ENCODE data around the gene ACP2. TPM values are rescaled to one million over a fixed set of nuclear protein-coding genes. Genes with fewer than 3 reads are reported as not detected.

The ACP2 gene
- total and polyA plus RNA-seq, 4 donors: 38.2 to 65.5 (median 48.8) TPM

GRCh38 chr11:47269829-47270305 is 21.3 kb upstream of the ACP2 start, which contains the start of gene MADD:
Gene MADD, plus strand, starts transcription at chr11:47270133.
- H3K4me3 ChIP-seq (ENCODE audit: low read depth, low read length): peak within 1 kb of the TSS; percentile 69
- no peaks in the 10 kb centered on the region for H3K9me3 ChIP-seq (ENCODE audit: control insufficient read depth, insufficient read depth, low read length)
- DNase-seq (ENCODE audit: low read depth in 4 of 6, low spot score in 6 of 6): peak in 5 of 6 donors; percentile 72 to 96 (median 83)
- peaks cover 27% of the 10 kb centered on the region for H3K4me1 ChIP-seq (ENCODE audit: control insufficient read depth, insufficient read depth, low read length)
- peaks cover 5% of the 10 kb centered on the region for H3K36me3 ChIP-seq (ENCODE audit: control insufficient read depth, insufficient read depth, low read length)
- under 1% methylated on average over 57 of the region's 57 CpGs for WGBS (ENCODE audit: insufficient coverage)
- H3K27me3 ChIP-seq (ENCODE audit: control insufficient read depth, insufficient read depth, low read length): no peaks in the 10 kb centered on the region
- peak within 1 kb of the TSS; percentile 92 for H3K27ac ChIP-seq (ENCODE audit: low read depth, low read length)

GRCh38 chr11:47269002-47269828 is 20.6 kb upstream of the ACP2 start:
- peak overlapping the region; percentile 69 for H3K4me3 ChIP-seq (ENCODE audit: low read depth, low read length)
- no peaks in the 10 kb centered on the region for H3K9me3 ChIP-seq (ENCODE audit: control insufficient read depth, insufficient read depth, low read length)
- no peaks in the 10 kb centered on the region for H3K27me3 ChIP-seq (ENCODE audit: control insufficient read depth, insufficient read depth, low read length)
- peak; percentile 71 to 97 (median 84) for DNase-seq (ENCODE audit: low read depth in 4 of 6, low spot score in 6 of 6)
- H3K36me3 ChIP-seq (ENCODE audit: control insufficient read depth, insufficient read depth, low read length): no peaks in the 10 kb centered on the region
- WGBS (ENCODE audit: insufficient coverage): under 1% methylated on average over 46 of the region's 52 CpGs
- peaks cover 27% of the 10 kb centered on the region for H3K4me1 ChIP-seq (ENCODE audit: control insufficient read depth, insufficient read depth, low read length)
- peak overlapping the region; percentile 92 for H3K27ac ChIP-seq (ENCODE audit: low read depth, low read length)

- Histone ChIP-seq H3K27ac (ENCODE audit: low read depth, low read length) (peak overlapping the region; percentile 92), H3K27me3 (ENCODE audit: control insufficient read depth, insufficient read depth, low read length) (no peaks in the 10 kb centered on the region), H3K36me3 (ENCODE audit: control insufficient read depth, insufficient read depth, low read length) (no peaks in the 10 kb centered on the region), H3K9me3 (ENCODE audit: control insufficient read depth, insufficient read depth, low read length) (no peaks in the 10 kb centered on the region), H3K4me1 (ENCODE audit: control insufficient read depth, insufficient read depth, low read length) (peaks cover 27% of the 10 kb centered on the region), H3K4me3 (ENCODE audit: low read depth, low read length) (peak overlapping the region; percentile 69)
- WGBS (ENCODE audit: insufficient coverage): 34% methylated on average over 13 of the region's 13 CpGs
- DNase-seq (ENCODE audit: low read depth in 4 of 6, low spot score in 6 of 6): no peak
Measured at GRCh38 chr11:47268448-47269001, 19.9 kb upstream of the ACP2 start.

- peak overlapping the region; percentile 92 for H3K27ac ChIP-seq (ENCODE audit: low read depth, low read length)
- H3K9me3 ChIP-seq (ENCODE audit: control insufficient read depth, insufficient read depth, low read length): no peaks in the 10 kb centered on the region
- no peak overlapping the region for H3K4me3 ChIP-seq (ENCODE audit: low read depth, low read length)
- peaks cover 27% of the 10 kb centered on the region for H3K4me1 ChIP-seq (ENCODE audit: control insufficient read depth, insufficient read depth, low read length)
- H3K36me3 ChIP-seq (ENCODE audit: control insufficient read depth, insufficient read depth, low read length): peaks cover 2% of the 10 kb centered on the region
- no peaks in the 10 kb centered on the region for H3K27me3 ChIP-seq (ENCODE audit: control insufficient read depth, insufficient read depth, low read length)
- 66% methylated on average over 3 of the region's 6 CpGs for WGBS (ENCODE audit: insufficient coverage)
- no peak for DNase-seq (ENCODE audit: low read depth in 4 of 6, low spot score in 6 of 6)
Measured at GRCh38 chr11:47267876-47268275, 19.3 kb upstream of the ACP2 start.

GRCh38 chr11:47264521-47264920 is 15.9 kb upstream of the ACP2 start:
- WGBS (ENCODE audit: insufficient coverage): 83% methylated on average over 2 of the region's 4 CpGs
- Histone ChIP-seq H3K9me3 (ENCODE audit: control insufficient read depth, insufficient read depth, low read length) (no peaks in the 10 kb centered on the region), H3K27ac (ENCODE audit: low read depth, low read length) (no peak overlapping the region), H3K4me3 (ENCODE audit: low read depth, low read length) (no peak overlapping the region), H3K36me3 (ENCODE audit: control insufficient read depth, insufficient read depth, low read length) (peaks cover 15% of the 10 kb centered on the region), H3K4me1 (ENCODE audit: control insufficient read depth, insufficient read depth, low read length) (peaks cover 21% of the 10 kb centered on the region), H3K27me3 (ENCODE audit: control insufficient read depth, insufficient read depth, low read length) (no peaks in the 10 kb centered on the region)
- DNase-seq (ENCODE audit: low read depth in 4 of 6, low spot score in 6 of 6): no peak

GRCh38 chr11:47264119-47264518 is 15.5 kb upstream of the ACP2 start:
- WGBS (ENCODE audit: insufficient coverage): 63% methylated on average over 4 of the region's 6 CpGs
- no peak overlapping the region for H3K27ac ChIP-seq (ENCODE audit: low read depth, low read length)

GRCh38 chr11:47261291-47261800 is 12.7 kb upstream of the ACP2 start:
- H3K27me3 ChIP-seq (ENCODE audit: control insufficient read depth, insufficient read depth, low read length): no peaks in the 10 kb centered on the region
- no peak overlapping the region for H3K4me3 ChIP-seq (ENCODE audit: low read depth, low read length)
- H3K4me1 ChIP-seq (ENCODE audit: control insufficient read depth, insufficient read depth, low read length): peaks cover 21% of the 10 kb centered on the region
- DNase-seq (ENCODE audit: low read depth in 4 of 6, low spot score in 6 of 6): no peak
- WGBS (ENCODE audit: insufficient coverage): 92% methylated on average over 22 of the region's 22 CpGs
- no peak overlapping the region for H3K27ac ChIP-seq (ENCODE audit: low read depth, low read length)
- H3K9me3 ChIP-seq (ENCODE audit: control insufficient read depth, insufficient read depth, low read length): no peaks in the 10 kb centered on the region
- H3K36me3 ChIP-seq (ENCODE audit: control insufficient read depth, insufficient read depth, low read length): peaks cover 15% of the 10 kb centered on the region

More at GRCh38 chr11:47264119-47264518, 15.5 kb upstream of the ACP2 start:
- Histone ChIP-seq H3K4me3 (ENCODE audit: low read depth, low read length) (no peak overlapping the region), H3K4me1 (ENCODE audit: control insufficient read depth, insufficient read depth, low read length) (peaks cover 19% of the 10 kb centered on the region), H3K9me3 (ENCODE audit: control insufficient read depth, insufficient read depth, low read length) (no peaks in the 10 kb centered on the region), H3K36me3 (ENCODE audit: control insufficient read depth, insufficient read depth, low read length) (peaks cover 15% of the 10 kb centered on the region), H3K27me3 (ENCODE audit: control insufficient read depth, insufficient read depth, low read length) (no peaks in the 10 kb centered on the region)
- no peak for DNase-seq (ENCODE audit: low read depth in 4 of 6, low spot score in 6 of 6)

GRCh38 chr11:47260366-47260765 is 11.8 kb upstream of the ACP2 start:
- no peaks in the 10 kb centered on the region for H3K9me3 ChIP-seq (ENCODE audit: control insufficient read depth, insufficient read depth, low read length)
- H3K4me1 ChIP-seq (ENCODE audit: control insufficient read depth, insufficient read depth, low read length): peaks cover 21% of the 10 kb centered on the region
- no peak overlapping the region for H3K27ac ChIP-seq (ENCODE audit: low read depth, low read length)
- no peak overlapping the region for H3K4me3 ChIP-seq (ENCODE audit: low read depth, low read length)
- no peak for DNase-seq (ENCODE audit: low read depth in 4 of 6, low spot score in 6 of 6)
- 88% methylated on average over 17 of the region's 19 CpGs for WGBS (ENCODE audit: insufficient coverage)
- H3K36me3 ChIP-seq (ENCODE audit: control insufficient read depth, insufficient read depth, low read length): peaks cover 15% of the 10 kb centered on the region
- no peaks in the 10 kb centered on the region for H3K27me3 ChIP-seq (ENCODE audit: control insufficient read depth, insufficient read depth, low read length)

GRCh38 chr11:47259232-47259977 is 10.8 kb upstream of the ACP2 start:
- no peak for DNase-seq (ENCODE audit: low read depth in 4 of 6, low spot score in 6 of 6)
- Histone ChIP-seq H3K4me1 (ENCODE audit: control insufficient read depth, insufficient read depth, low read length) (peaks cover 29% of the 10 kb centered on the region), H3K27ac (ENCODE audit: low read depth, low read length) (no peak overlapping the region), H3K27me3 (ENCODE audit: control insufficient read depth, insufficient read depth, low read length) (no peaks in the 10 kb centered on the region), H3K4me3 (ENCODE audit: low read depth, low read length) (no peak overlapping the region), H3K36me3 (ENCODE audit: control insufficient read depth, insufficient read depth, low read length) (peaks cover 17% of the 10 kb centered on the region), H3K9me3 (ENCODE audit: control insufficient read depth, insufficient read depth, low read length) (no peaks in the 10 kb centered on the region)
- 45% methylated on average over 10 of the region's 10 CpGs for WGBS (ENCODE audit: insufficient coverage)
